ENCODE measurements around the gene FAM83G. TPM values are rescaled to one million over a fixed set of nuclear protein-coding genes. Genes with fewer than 3 reads are reported as not detected.

Gene FAM83G
- total and polyA plus RNA-seq, 8 donors = 8.2 to 41.1 (median 14.2) TPM

DNA sequence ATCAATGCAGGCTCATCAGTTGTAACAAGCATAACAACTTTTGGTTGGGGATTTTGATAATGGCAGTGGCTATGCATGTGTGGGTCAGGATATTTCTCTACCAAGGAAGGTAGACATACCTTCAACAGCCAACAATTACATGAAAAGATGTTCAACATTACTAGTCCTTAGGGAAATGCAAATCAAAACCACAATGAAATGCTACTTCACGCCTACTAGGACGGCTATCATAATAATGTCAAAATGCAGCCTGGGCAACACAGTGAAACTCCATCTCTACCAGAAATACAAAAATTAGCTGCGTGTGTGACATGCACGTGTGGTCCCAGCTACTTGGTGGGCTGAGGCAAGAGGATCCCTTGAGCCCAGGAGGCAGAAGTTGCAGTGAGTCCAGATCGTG lies 59.9 kb downstream of the FAM83G start:
- Histone ChIP-seq H3K4me1 (no peaks in the 10 kb centered on the region), H3K9me3 (no peaks in the 10 kb centered on the region), H3K36me3 (no peaks in the 10 kb centered on the region), H3K27ac (no peak overlapping the region), H3K4me3 (no peak overlapping the region), H3K27me3 (peaks cover 0 to 14% (median 3%) of the 10 kb centered on the region in 3 donors)
- intact Hi-C loops (cut with DNase I; ENCODE audit: low total_unique reads) = no loop called here
- TF ChIP-seq EP300 (IDR thresholded peaks at IDR 0.05) (no peak), POLR2AphosphoS5 (IDR thresholded peaks at IDR 0.05) (no peak), POLR2A (IDR thresholded peaks at IDR 0.05) (no peak)
- TF ChIP-seq, protein P1, sequence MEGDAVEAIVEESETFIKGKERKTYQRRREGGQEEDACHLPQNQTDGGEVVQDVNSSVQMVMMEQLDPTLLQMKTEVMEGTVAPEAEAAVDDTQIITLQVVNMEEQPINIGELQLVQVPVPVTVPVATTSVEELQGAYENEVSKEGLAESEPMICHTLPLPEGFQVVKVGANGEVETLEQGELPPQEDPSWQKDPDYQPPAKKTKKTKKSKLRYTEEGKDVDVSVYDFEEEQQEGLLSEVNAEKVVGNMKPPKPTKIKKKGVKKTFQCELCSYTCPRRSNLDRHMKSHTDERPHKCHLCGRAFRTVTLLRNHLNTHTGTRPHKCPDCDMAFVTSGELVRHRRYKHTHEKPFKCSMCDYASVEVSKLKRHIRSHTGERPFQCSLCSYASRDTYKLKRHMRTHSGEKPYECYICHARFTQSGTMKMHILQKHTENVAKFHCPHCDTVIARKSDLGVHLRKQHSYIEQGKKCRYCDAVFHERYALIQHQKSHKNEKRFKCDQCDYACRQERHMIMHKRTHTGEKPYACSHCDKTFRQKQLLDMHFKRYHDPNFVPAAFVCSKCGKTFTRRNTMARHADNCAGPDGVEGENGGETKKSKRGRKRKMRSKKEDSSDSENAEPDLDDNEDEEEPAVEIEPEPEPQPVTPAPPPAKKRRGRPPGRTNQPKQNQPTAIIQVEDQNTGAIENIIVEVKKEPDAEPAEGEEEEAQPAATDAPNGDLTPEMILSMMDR (IDR thresholded peaks at IDR 0.05) = no peak
- WGBS, 5 donors = 77 to 90% (median 88%) methylated on average over 5 of the region's 5 CpGs
- no peak for DNase-seq

DNA sequence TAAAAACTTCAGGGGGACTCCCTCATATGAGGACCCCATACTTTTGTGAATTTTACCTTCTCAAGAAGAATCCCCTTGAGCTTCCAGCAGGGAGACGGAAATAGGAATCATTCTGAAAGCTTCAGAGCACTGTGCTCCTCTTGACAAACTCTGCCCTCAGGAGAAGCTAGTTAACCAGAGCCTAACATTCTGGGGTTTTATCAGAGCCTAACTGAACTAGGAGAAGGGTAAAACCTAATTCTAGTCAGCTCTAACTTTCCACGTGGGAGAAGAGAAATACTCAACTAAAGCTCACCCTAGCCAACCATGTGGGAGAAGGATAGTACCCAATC lies 65.9 kb downstream of the FAM83G start:
- no peak for TF ChIP-seq POLR2AphosphoS5 (IDR thresholded peaks at IDR 0.05)
- TF ChIP-seq EP300 (IDR thresholded peaks at IDR 0.05) = no peak
- TF ChIP-seq, protein P1 (IDR thresholded peaks at IDR 0.05) = no peak
- no peak for TF ChIP-seq POLR2A (IDR thresholded peaks at IDR 0.05)
- Histone ChIP-seq H3K27me3 (no peaks in the 10 kb centered on the region), H3K4me3 (no peak overlapping the region), H3K27ac (no peak overlapping the region), H3K9me3 (no peaks in the 10 kb centered on the region), H3K4me1 (peaks cover 0 to 13% (median 4%) of the 10 kb centered on the region in 4 donors), H3K36me3 (no peaks in the 10 kb centered on the region)
- no peak for DNase-seq
- intact Hi-C loops (cut with DNase I; ENCODE audit: low total_unique reads) = no loop called here
- WGBS, 5 donors = 26 to 53% (median 39%) methylated on average over 2 of the region's 2 CpGs

DNA sequence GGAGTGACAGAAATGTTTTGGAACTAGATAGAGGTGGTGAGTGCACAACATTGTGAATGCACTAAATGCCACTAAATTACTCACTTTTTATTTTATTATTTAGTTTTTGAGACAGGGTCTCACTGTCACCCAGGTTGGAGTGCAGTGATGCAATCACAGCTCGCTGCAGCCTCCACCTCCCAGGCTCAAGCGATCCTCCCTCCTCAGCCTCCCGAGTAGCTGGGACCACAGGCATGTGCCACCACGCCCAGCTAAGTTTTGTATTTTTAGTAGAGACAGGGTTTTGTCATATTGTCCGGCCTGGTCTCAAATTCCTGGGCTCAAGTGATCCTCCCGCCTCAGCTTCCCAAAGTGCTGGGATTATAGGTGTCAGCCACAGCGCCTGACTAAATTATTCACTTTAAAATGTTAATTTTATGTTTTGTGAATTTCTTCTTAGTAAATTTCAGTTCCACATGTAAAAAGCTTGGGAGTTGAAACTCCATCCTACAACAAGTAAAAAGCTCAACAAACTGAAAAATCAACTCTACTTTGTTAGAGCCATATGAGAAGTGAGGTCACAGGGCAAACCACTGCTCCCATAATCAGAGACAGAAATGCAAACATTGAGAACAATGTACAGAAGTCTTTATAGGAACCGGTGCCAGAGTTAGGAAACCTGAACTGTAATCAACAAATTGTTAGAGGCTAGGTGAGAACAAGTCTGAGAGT lies 66.4 kb downstream of the FAM83G start:
- intact Hi-C loops (cut with DNase I; ENCODE audit: low total_unique reads) = no loop called here
- 54 to 74% (median 64%) methylated on average over 8 of the region's 8 CpGs for WGBS, 5 donors
- H3K9me3 ChIP-seq = no peaks in the 10 kb centered on the region
- no peak overlapping the region for H3K4me3 ChIP-seq
- TF ChIP-seq POLR2AphosphoS5 (IDR thresholded peaks at IDR 0.05) = peak in 1 of 3 donors; percentile 8
- TF ChIP-seq, protein P1 (IDR thresholded peaks at IDR 0.05) = no peak
- no peak overlapping the region for H3K27ac ChIP-seq
- peak in 1 of 2 donors; percentile 77 for DNase-seq
- H3K36me3 ChIP-seq = no peaks in the 10 kb centered on the region
- H3K27me3 ChIP-seq = no peaks in the 10 kb centered on the region
- H3K4me1 ChIP-seq = peaks cover 0 to 13% (median 4%) of the 10 kb centered on the region in 4 donors

DNA sequence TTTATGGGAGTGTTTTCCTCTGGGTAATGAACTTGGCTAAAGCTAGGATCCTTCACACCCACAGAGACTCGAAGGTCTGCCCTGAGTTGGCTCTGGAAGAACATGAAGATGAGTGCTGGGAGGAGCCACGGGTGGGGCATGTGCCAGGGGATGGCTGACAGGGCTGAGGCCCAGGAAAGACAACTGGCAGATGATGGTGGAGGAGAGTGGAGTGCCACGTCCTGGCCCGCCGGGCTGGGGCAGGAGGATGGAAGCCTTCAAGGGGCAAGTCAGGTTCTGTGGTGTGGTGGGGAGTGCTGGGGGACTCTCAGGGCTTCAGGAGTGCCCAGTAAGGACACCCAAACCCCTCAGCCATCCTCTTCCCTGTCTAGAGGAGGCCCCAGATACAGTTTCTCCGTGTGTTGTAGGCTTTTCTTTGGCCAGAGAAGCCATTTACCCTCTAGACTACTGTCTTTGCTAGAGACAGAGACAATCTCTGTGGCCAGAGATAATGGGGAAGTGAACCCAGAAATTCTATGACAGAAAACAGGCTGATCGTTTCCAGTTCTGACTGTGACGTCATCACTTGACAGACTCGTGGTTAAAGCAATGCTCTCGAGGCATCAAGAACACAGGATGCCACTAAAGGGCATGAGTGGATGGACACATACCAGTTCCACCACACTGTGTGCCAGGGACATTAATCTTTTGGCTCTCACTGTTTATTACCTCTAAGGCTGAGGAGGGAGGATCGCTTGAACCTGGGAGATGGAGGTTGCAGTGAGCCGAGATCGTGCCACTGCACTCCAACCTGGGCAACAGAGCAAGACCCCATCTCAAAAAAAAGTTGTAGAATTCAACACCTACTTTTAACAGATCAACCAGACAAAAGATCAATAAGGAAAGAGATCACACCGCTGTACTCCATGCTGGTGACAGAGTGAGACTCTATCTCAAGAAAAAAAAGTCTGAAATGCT lies 71.2 kb downstream of the FAM83G start:
- intact Hi-C loops (cut with DNase I; ENCODE audit: low total_unique reads) = no loop called here
- Histone ChIP-seq H3K4me3 (no peak overlapping the region), H3K27ac (no peak overlapping the region), H3K9me3 (no peaks in the 10 kb centered on the region), H3K4me1 (peaks cover 0 to 6% (median 0%) of the 10 kb centered on the region in 4 donors), H3K36me3 (peaks cover 26 to 38% (median 32%) of the 10 kb centered on the region in 4 donors), H3K27me3 (no peaks in the 10 kb centered on the region)
- DNase-seq = no peak
- TF ChIP-seq POLR2AphosphoS5 (IDR thresholded peaks at IDR 0.05) (no peak), POLR2A (IDR thresholded peaks at IDR 0.05) (no peak), EP300 (IDR thresholded peaks at IDR 0.05) (no peak)
- TF ChIP-seq, protein P1 (IDR thresholded peaks at IDR 0.05) = no peak
- WGBS, 5 donors = 81 to 86% (median 82%) methylated on average over 13 to 14 of the region's 14 CpGs
